Liver (tissue), 9 donors: ENCODE results near the gene LNX1. TPM values are rescaled to one million over a fixed set of nuclear protein-coding genes. Genes with fewer than 3 reads are reported as not detected.

Source experiments
- DNase-seq: peaks from one replicate; pipeline ENCODE4 v3.0.0-alpha.2; 2017; ENCODE audit warnings: low spot score
- H3K27ac ChIP-seq, 2 donors: one replicate each; pipeline ENCODE4 v1.7.0; 2013; ENCODE audit warnings: inconsistent platforms in 2 of 2, low read length in 2 of 2, control low read depth in 1 of 2, low read depth in 1 of 2, mild to moderate bottlenecking in 1 of 2
- H3K27me3 ChIP-seq, 4 donors: one replicate each; pipeline versions ENCODE4 v1.6.1 to v1.7.0; 2013; ENCODE audit warnings: low read length in 3 of 4, inconsistent platforms in 1 of 4, mild to moderate bottlenecking in 1 of 4, moderate library complexity in 1 of 4; ENCODE audit not compliant: control insufficient read depth in 4 of 4, insufficient read depth in 4 of 4
- H3K36me3 ChIP-seq, 4 donors: one replicate each; pipeline versions ENCODE4 v1.6.1 to v1.7.0; 2013; ENCODE audit warnings: low read length in 3 of 4, mild to moderate bottlenecking in 3 of 4, low read depth in 1 of 4, moderate library complexity in 1 of 4; ENCODE audit not compliant: control insufficient read depth in 4 of 4, insufficient read depth in 3 of 4
- H3K4me1 ChIP-seq, 4 donors: one replicate each; pipeline versions ENCODE4 v1.6.1 to v1.7.0; 2013; ENCODE audit warnings: low read length in 3 of 4, mild to moderate bottlenecking in 3 of 4, moderate library complexity in 1 of 4; ENCODE audit not compliant: control insufficient read depth in 4 of 4, insufficient read depth in 4 of 4
- H3K4me3 ChIP-seq, 3 donors: one replicate each; pipeline versions ENCODE4 v1.6.1 to v1.7.0; 2013; ENCODE audit warnings: low read length in 3 of 3, control low read depth in 1 of 3, low read depth in 1 of 3, mild to moderate bottlenecking in 1 of 3
- H3K9ac ChIP-seq, 2 donors: one replicate each; pipeline ENCODE4 v1.7.0; 2013; ENCODE audit warnings: low read length in 2 of 2, mild to moderate bottlenecking in 2 of 2, moderate library complexity in 2 of 2, control low read depth in 1 of 2, low read depth in 1 of 2
- H3K9me3 ChIP-seq, 4 donors: one replicate each; pipeline versions ENCODE4 v1.6.1 to v1.7.0; 2013; ENCODE audit warnings: low read length in 3 of 4; ENCODE audit not compliant: control insufficient read depth in 4 of 4
- EGR1 ChIP-seq, 2 donors: IDR thresholded peaks; 2 replicates each; pipeline ENCODE4 v1.6.1; 2016 to 2018; ENCODE audit warnings: antibody characterized with exemption in 2 of 2, low read depth in 2 of 2
- FOXA1 ChIP-seq: IDR thresholded peaks from 2 replicates; pipeline ENCODE4 v1.6.1; 2016; ENCODE audit warnings: antibody characterized with exemption
- FOXA2 ChIP-seq: IDR thresholded peaks from 2 replicates; pipeline ENCODE4 v1.6.1; 2016; ENCODE audit warnings: antibody characterized with exemption
- GABPA ChIP-seq, 2 donors: IDR thresholded peaks in 1 of 2; conservative IDR thresholded peaks in 1 of 2; 2 replicates each; pipeline ENCODE4 v1.6.1; 2016; ENCODE audit warnings: antibody characterized with exemption in 2 of 2, mild to moderate bottlenecking in 1 of 2, moderate library complexity in 1 of 2
- HNF4A ChIP-seq, 2 donors: conservative IDR thresholded peaks; 2 replicates each; pipeline ENCODE4 v1.6.1; 2016; ENCODE audit warnings: antibody characterized with exemption in 2 of 2, mild to moderate bottlenecking in 2 of 2
- HNF4G ChIP-seq: IDR thresholded peaks from 2 replicates; pipeline ENCODE4 v1.6.1; 2016; ENCODE audit warnings: antibody characterized with exemption
- JUND ChIP-seq, 2 donors: IDR thresholded peaks; 2 replicates each; pipeline ENCODE4 v1.6.1; 2016; ENCODE audit warnings: antibody characterized with exemption in 2 of 2
- NR2F2 ChIP-seq: IDR thresholded peaks from 2 replicates; pipeline ENCODE4 v1.6.1; 2016; ENCODE audit warnings: antibody characterized with exemption
- RAD21 ChIP-seq, 2 donors: IDR thresholded peaks; 2 replicates each; pipeline ENCODE4 v1.6.1; 2016; ENCODE audit warnings: antibody characterized with exemption in 2 of 2, mild to moderate bottlenecking in 2 of 2
- RXRA ChIP-seq, 2 donors: IDR thresholded peaks; 2 replicates each; pipeline ENCODE4 v1.6.1; 2017 to 2018; ENCODE audit warnings: antibody characterized with exemption in 2 of 2, mild to moderate bottlenecking in 1 of 2
- SP1 ChIP-seq: IDR thresholded peaks from 2 replicates; pipeline ENCODE4 v1.6.1; 2018; ENCODE audit warnings: antibody characterized with exemption, mild to moderate bottlenecking
- TAF1 ChIP-seq: conservative IDR thresholded peaks from 2 replicates; pipeline ENCODE4 v1.6.1; 2016; ENCODE audit warnings: antibody characterized with exemption, mild to moderate bottlenecking
- YY1 ChIP-seq: IDR thresholded peaks from 2 replicates; pipeline ENCODE4 v1.6.1; 2016; ENCODE audit warnings: antibody characterized with exemption, mild to moderate bottlenecking
- WGBS: extraction: QIAGEN DNeasy Blood & Tissue Kit; methylation state at CpG from one replicate; pipeline ENCODE4 v1.1.7; 2013; 5-methylcytosine and 5-hydroxymethylcytosine counted together
- polyA plus RNA-seq, 2 donors: library from polyadenylated mRNA; stranded (reverse) in 1 of 2; unstranded in 1 of 2; fragments of 200-250 nt in 1 of 2; fragments of >200 nt in 1 of 2; fragmentation: Nextera tagmentation in 1 of 2; extraction: Ambion mirVana in 1 of 2; gene quantifications; one replicate each; pipeline versions ENCODE4 v1.2.1 to v1.2.3, GENCODE V29; 2013 to 2015
- total RNA-seq, 2 donors: library from RNA; depleted of rRNA; stranded (reverse); fragments of >200 nt; gene quantifications; one replicate each; pipeline ENCODE4 v1.2.3, GENCODE V29; 2014
- TF ChIP-seq, protein P1 (sequence below): IDR thresholded peaks from 2 replicates; pipeline ENCODE4 v1.6.1; 2016; ENCODE audit warnings: antibody characterized with exemption
- TF ChIP-seq, protein P2 (sequence below): IDR thresholded peaks from 2 replicates; pipeline ENCODE4 v1.6.1; 2016; ENCODE audit warnings: antibody characterized with exemption, mild to moderate bottlenecking
- TF ChIP-seq, protein P3 (sequence below): IDR thresholded peaks from 2 replicates; pipeline ENCODE4 v1.6.1; 2016; ENCODE audit warnings: antibody characterized with exemption
- TF ChIP-seq, protein P4 (sequence below): IDR thresholded peaks from 2 replicates; pipeline ENCODE4 v1.6.1; 2016; ENCODE audit warnings: antibody characterized with exemption
- TF ChIP-seq, protein P5 (sequence below): fragments of 150-350 bp; IDR thresholded peaks from 2 replicates; pipeline ENCODE4 v1.5.1; 2017; ENCODE audit warnings: improper control_type of control experiment, low read depth, low read length; ENCODE audit not compliant: missing input control
- donor health status: healthy.
- donor health status: healthy.
- donor health status: healthy.
- donor health status: healthy.
- donor health status: healthy.

LNX1 gene
- total and polyA plus RNA-seq, 4 donors: 1.5 to 3.4 (median 2.3) TPM

DNA sequence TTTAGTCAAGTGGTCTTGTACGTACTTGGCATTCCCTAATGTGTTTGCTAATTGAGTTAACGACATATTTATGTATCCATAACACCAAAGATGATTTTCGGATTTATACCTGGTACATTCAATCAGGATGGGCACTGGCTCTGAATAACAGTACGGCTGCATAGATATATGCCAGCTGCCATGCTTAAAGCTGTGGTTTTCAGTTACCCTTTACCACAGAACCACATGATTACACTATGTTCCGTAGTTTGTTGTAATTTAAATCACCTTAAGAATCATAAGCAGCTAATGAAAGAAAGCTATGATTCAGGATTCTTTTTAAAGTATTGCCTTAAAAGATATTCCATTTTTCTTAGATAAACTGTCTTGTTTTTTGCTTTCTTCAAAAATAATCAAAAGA, 160.2 kb downstream of the LNX1 start:
- Histone ChIP-seq H3K9ac (no peak overlapping the region), H3K27ac (no peak overlapping the region), H3K9me3 (no peaks in the 10 kb centered on the region), H3K36me3 (peaks cover 1 to 21% (median 13%) of the 10 kb centered on the region in 4 donors), H3K4me3 (no peak overlapping the region), H3K27me3 (no peaks in the 10 kb centered on the region), H3K4me1 (peaks cover 0 to 10% (median 2%) of the 10 kb centered on the region in 4 donors)
- DNase-seq: no peak
- TF ChIP-seq RAD21 (IDR thresholded peaks at IDR 0.05) (no peak), FOXA1 (no peak), SP1 (no peak), YY1 (no peak), JUND (IDR thresholded peaks at IDR 0.05) (no peak), TAF1 (no peak), HNF4G (no peak), NR2F2 (no peak)
- TF ChIP-seq, protein P1, sequence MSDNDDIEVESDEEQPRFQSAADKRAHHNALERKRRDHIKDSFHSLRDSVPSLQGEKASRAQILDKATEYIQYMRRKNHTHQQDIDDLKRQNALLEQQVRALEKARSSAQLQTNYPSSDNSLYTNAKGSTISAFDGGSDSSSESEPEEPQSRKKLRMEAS: no peak
- WGBS: 91% methylated on average over 5 of the region's 5 CpGs

DNA sequence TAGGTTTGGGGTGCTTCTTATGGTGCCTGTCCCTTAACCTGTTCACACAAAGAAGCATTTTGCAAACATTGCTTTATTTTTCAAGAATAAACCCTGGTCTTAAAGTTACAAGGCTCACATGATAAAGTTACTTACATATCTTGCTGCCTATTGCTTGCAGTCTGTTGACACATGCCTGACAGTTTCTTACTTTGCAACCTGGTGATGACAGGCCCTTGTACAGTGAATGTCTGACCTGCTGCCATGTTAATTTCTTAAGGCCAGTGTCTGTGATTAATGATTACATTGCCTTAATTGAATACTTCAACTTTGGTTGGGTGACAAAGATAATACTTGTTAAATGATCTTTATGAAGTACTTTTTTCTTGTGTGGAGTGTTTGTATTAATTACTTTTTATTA, 163.9 kb downstream of the LNX1 start:
- Histone ChIP-seq H3K4me1 (peaks cover 0 to 10% (median 2%) of the 10 kb centered on the region in 4 donors), H3K9ac (no peak overlapping the region), H3K9me3 (no peaks in the 10 kb centered on the region), H3K27ac (no peak overlapping the region), H3K27me3 (no peaks in the 10 kb centered on the region), H3K4me3 (no peak overlapping the region), H3K36me3 (peaks cover 0 to 26% (median 12%) of the 10 kb centered on the region in 4 donors)
- DNase-seq: no peak
- TF ChIP-seq, protein P2, sequence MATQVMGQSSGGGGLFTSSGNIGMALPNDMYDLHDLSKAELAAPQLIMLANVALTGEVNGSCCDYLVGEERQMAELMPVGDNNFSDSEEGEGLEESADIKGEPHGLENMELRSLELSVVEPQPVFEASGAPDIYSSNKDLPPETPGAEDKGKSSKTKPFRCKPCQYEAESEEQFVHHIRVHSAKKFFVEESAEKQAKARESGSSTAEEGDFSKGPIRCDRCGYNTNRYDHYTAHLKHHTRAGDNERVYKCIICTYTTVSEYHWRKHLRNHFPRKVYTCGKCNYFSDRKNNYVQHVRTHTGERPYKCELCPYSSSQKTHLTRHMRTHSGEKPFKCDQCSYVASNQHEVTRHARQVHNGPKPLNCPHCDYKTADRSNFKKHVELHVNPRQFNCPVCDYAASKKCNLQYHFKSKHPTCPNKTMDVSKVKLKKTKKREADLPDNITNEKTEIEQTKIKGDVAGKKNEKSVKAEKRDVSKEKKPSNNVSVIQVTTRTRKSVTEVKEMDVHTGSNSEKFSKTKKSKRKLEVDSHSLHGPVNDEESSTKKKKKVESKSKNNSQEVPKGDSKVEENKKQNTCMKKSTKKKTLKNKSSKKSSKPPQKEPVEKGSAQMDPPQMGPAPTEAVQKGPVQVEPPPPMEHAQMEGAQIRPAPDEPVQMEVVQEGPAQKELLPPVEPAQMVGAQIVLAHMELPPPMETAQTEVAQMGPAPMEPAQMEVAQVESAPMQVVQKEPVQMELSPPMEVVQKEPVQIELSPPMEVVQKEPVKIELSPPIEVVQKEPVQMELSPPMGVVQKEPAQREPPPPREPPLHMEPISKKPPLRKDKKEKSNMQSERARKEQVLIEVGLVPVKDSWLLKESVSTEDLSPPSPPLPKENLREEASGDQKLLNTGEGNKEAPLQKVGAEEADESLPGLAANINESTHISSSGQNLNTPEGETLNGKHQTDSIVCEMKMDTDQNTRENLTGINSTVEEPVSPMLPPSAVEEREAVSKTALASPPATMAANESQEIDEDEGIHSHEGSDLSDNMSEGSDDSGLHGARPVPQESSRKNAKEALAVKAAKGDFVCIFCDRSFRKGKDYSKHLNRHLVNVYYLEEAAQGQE: no peak
- TF ChIP-seq HNF4G: no peak
- TF ChIP-seq FOXA2: no peak
- TF ChIP-seq HNF4A (conservative IDR thresholded peaks at IDR 0.05): no peak
- TF ChIP-seq, protein P1: no peak
- TF ChIP-seq SP1: no peak
- no peak for TF ChIP-seq EGR1 (IDR thresholded peaks at IDR 0.05; ENCODE audit: low read depth in 2 of 2)
- no peak for TF ChIP-seq RAD21 (IDR thresholded peaks at IDR 0.05)
- TF ChIP-seq, protein P3, sequence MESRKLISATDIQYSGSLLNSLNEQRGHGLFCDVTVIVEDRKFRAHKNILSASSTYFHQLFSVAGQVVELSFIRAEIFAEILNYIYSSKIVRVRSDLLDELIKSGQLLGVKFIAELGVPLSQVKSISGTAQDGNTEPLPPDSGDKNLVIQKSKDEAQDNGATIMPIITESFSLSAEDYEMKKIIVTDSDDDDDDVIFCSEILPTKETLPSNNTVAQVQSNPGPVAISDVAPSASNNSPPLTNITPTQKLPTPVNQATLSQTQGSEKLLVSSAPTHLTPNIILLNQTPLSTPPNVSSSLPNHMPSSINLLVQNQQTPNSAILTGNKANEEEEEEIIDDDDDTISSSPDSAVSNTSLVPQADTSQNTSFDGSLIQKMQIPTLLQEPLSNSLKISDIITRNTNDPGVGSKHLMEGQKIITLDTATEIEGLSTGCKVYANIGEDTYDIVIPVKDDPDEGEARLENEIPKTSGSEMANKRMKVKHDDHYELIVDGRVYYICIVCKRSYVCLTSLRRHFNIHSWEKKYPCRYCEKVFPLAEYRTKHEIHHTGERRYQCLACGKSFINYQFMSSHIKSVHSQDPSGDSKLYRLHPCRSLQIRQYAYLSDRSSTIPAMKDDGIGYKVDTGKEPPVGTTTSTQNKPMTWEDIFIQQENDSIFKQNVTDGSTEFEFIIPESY: no peak
- TF ChIP-seq GABPA (IDR thresholded peaks at IDR 0.05 in 1 of 2, conservative IDR thresholded peaks at IDR 0.05 in 1 of 2): no peak
- no peak for TF ChIP-seq NR2F2
- TF ChIP-seq, protein P4, sequence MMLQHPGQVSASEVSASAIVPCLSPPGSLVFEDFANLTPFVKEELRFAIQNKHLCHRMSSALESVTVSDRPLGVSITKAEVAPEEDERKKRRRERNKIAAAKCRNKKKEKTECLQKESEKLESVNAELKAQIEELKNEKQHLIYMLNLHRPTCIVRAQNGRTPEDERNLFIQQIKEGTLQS: no peak
- no peak for TF ChIP-seq FOXA1
- TF ChIP-seq YY1: no peak
- TF ChIP-seq RXRA (IDR thresholded peaks at IDR 0.05): no peak
- TF ChIP-seq TAF1: no peak
- TF ChIP-seq, protein P5, sequence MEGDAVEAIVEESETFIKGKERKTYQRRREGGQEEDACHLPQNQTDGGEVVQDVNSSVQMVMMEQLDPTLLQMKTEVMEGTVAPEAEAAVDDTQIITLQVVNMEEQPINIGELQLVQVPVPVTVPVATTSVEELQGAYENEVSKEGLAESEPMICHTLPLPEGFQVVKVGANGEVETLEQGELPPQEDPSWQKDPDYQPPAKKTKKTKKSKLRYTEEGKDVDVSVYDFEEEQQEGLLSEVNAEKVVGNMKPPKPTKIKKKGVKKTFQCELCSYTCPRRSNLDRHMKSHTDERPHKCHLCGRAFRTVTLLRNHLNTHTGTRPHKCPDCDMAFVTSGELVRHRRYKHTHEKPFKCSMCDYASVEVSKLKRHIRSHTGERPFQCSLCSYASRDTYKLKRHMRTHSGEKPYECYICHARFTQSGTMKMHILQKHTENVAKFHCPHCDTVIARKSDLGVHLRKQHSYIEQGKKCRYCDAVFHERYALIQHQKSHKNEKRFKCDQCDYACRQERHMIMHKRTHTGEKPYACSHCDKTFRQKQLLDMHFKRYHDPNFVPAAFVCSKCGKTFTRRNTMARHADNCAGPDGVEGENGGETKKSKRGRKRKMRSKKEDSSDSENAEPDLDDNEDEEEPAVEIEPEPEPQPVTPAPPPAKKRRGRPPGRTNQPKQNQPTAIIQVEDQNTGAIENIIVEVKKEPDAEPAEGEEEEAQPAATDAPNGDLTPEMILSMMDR: no peak
- no peak for TF ChIP-seq JUND (IDR thresholded peaks at IDR 0.05)
